GM13976 (cell line): Measurements from ENCODE around the gene POU6F2.

ENCODE experiments used
- DNase-seq: peaks from one replicate; pipeline ENCODE4 v3.0.0; 2012; ENCODE audit warnings: low spot score
- CTCF ChIP-seq: IDR thresholded peaks from 2 replicates; pipeline ENCODE4 v1.5.1; 2012; ENCODE audit warnings: borderline replicate concordance, mild to moderate bottlenecking; ENCODE audit not compliant: insufficient read depth; ENCODE audit errors: extremely low read depth, missing control alignments, control extremely low read depth
- in situ Hi-C: fragments of 300-500 bp; cut with MboI; formaldehyde crosslinking; loops from one replicate; pipeline ENCODE4 v1.12.0; 2022; ENCODE audit warnings: low sequenced_read_pairs, mixed read lengths, inconsistent platforms; ENCODE audit not compliant: unreplicated experiment

The POU6F2 gene

GRCh38 chr7:39033885-39034624, 56.3 kb downstream of the POU6F2 start:
- DNase-seq: no peak
- TF ChIP-seq CTCF: no peak
- in situ Hi-C loops: no loop called here

GRCh38 chr7:39035156-39035555, 57.4 kb downstream of the POU6F2 start:
- TF ChIP-seq CTCF: no peak
- in situ Hi-C loops: no loop called here
- DNase-seq: no peak

GRCh38 chr7:39035903-39036302, 58.2 kb downstream of the POU6F2 start:
- TF ChIP-seq CTCF: no peak
- no peak for DNase-seq
- in situ Hi-C loops: no loop called here

GRCh38 chr7:39042670-39043069, 65.0 kb downstream of the POU6F2 start:
- TF ChIP-seq CTCF: no peak
- in situ Hi-C loops: no loop called here
- no peak for DNase-seq

- no peak for TF ChIP-seq CTCF
- DNase-seq: no peak
- in situ Hi-C loops: no loop called here
Observed at GRCh38 chr7:39043531-39043930, 65.8 kb downstream of the POU6F2 start.

GRCh38 chr7:39044489-39044888, 66.8 kb downstream of the POU6F2 start:
- in situ Hi-C loops: no loop called here
- no peak for DNase-seq
- no peak for TF ChIP-seq CTCF
